Activated CD8-positive, alpha-beta T cell treated with anti-CD3 and anti-CD28 coated beads for 36 hours (primary cell): ENCODE measurements around the gene AASDH. TPM values are rescaled to one million over a fixed set of nuclear protein-coding genes. Genes with fewer than 3 reads are reported as not detected.

Experiments
- ATAC-seq: fragments of 200-7000 bp; cut with Tn5 transposase; one replicate; pipeline ENCODE4 v1.10.0; 2021; ENCODE audit warnings: mild to moderate bottlenecking, moderate library complexity
- CTCF ChIA-PET: fragments of 350-600 bp; sonication (Branson Sonifier 250); formaldehyde crosslinking; loops from one replicate; lab custom pipeline; 2021; ENCODE audit warnings: antibody characterized with exemption; lab: Charles Lee
- POLR2A ChIA-PET: fragments of 350-600 bp; sonication (Branson Sonifier 250); formaldehyde crosslinking; loops from one replicate; lab custom pipeline; 2021; ENCODE audit warnings: antibody characterized with exemption; lab: Charles Lee
- DNase-seq: peaks from one replicate; pipeline ENCODE4 v3.0.0-alpha.2; 2020
- H3K27ac Mint-ChIP-seq: one replicate; pipeline ENCODE4 v1.8.0; 2021; ENCODE audit warnings: mild to moderate bottlenecking, mixed read lengths
- H3K27me3 Mint-ChIP-seq: one replicate; pipeline ENCODE4 v1.8.0; 2021; ENCODE audit warnings: mixed read lengths
- H3K36me3 Mint-ChIP-seq: one replicate; pipeline ENCODE4 v1.8.0; 2021; ENCODE audit warnings: low read depth, mixed read lengths
- H3K4me1 Mint-ChIP-seq: one replicate; pipeline ENCODE4 v1.8.0; 2021; ENCODE audit warnings: low read depth, mixed read lengths
- H3K4me3 Mint-ChIP-seq: one replicate; pipeline ENCODE4 v1.8.0; 2021; ENCODE audit warnings: mild to moderate bottlenecking, moderate library complexity, mixed read lengths
- H3K9me3 Mint-ChIP-seq: one replicate; pipeline ENCODE4 v1.8.0; 2021; ENCODE audit warnings: mixed read lengths
- CTCF ChIP-seq: fragments of 200-600 bp; IDR thresholded peaks from one replicate; pipeline ENCODE4 v1.8.0; 2022; ENCODE audit warnings: antibody characterized with exemption, mild to moderate bottlenecking
- intact Hi-C: fragments of 100-400 bp; cut with micrococcal nuclease; formaldehyde crosslinking; loops from one replicate; pipeline ENCODE4 v1.10.0; 2022
- total RNA-seq, 2 experiments: library from RNA; stranded (reverse); gene quantifications; one replicate each; pipeline ENCODE4 v1.2.3, GENCODE V29; 2021

AASDH gene, protein sequence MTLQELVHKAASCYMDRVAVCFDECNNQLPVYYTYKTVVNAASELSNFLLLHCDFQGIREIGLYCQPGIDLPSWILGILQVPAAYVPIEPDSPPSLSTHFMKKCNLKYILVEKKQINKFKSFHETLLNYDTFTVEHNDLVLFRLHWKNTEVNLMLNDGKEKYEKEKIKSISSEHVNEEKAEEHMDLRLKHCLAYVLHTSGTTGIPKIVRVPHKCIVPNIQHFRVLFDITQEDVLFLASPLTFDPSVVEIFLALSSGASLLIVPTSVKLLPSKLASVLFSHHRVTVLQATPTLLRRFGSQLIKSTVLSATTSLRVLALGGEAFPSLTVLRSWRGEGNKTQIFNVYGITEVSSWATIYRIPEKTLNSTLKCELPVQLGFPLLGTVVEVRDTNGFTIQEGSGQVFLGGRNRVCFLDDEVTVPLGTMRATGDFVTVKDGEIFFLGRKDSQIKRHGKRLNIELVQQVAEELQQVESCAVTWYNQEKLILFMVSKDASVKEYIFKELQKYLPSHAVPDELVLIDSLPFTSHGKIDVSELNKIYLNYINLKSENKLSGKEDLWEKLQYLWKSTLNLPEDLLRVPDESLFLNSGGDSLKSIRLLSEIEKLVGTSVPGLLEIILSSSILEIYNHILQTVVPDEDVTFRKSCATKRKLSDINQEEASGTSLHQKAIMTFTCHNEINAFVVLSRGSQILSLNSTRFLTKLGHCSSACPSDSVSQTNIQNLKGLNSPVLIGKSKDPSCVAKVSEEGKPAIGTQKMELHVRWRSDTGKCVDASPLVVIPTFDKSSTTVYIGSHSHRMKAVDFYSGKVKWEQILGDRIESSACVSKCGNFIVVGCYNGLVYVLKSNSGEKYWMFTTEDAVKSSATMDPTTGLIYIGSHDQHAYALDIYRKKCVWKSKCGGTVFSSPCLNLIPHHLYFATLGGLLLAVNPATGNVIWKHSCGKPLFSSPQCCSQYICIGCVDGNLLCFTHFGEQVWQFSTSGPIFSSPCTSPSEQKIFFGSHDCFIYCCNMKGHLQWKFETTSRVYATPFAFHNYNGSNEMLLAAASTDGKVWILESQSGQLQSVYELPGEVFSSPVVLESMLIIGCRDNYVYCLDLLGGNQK
- 10 to 100 TPM; 14.5 to 14.7 TPM for total RNA-seq

- Mint-ChIP-seq H3K4me1 (peaks cover 39% of the 10 kb centered on the region), H3K9me3 (no peaks in the 10 kb centered on the region), H3K27me3 (no peaks in the 10 kb centered on the region), H3K4me3 (peak within 1 kb of the TSS; percentile 93), H3K27ac (peak within 1 kb of the TSS; percentile 99), H3K36me3 (peaks cover 8% of the 10 kb centered on the region)
- TF ChIP-seq CTCF: no peak
- DNase-seq (peak; percentile 97), ATAC-seq (peak; percentile 92)
- CTCF ChIA-PET: interaction anchor here (1.0 to 2.2 kb wide), 8 partner anchors 9 to 449 kb away, joined by 3 to 10 read pairs (median 5); partner anchors contain the start of genes CEP135, PAICS and PPAT
- POLR2A ChIA-PET: interaction anchor here (0.6 to 3.4 kb wide), 26 partner anchors 9 to 591 kb away, joined by 3 to 51 read pairs (median 3); partner anchors contain the start of genes CEP135, PAICS, POLR2B and PPAT
- intact Hi-C loops: loop anchor here (5.0 kb wide), 1 partner anchor 50 kb away; the partner anchor contains the start of genes PAICS and PPAT
Measured at GRCh38 chr4:56387023-56388001, at the start of gene AASDH. TSS of gene AASDH (minus strand) at chr4:56387491. CDS start at chr4:56384299, 3,192 bp downstream.

DNA sequence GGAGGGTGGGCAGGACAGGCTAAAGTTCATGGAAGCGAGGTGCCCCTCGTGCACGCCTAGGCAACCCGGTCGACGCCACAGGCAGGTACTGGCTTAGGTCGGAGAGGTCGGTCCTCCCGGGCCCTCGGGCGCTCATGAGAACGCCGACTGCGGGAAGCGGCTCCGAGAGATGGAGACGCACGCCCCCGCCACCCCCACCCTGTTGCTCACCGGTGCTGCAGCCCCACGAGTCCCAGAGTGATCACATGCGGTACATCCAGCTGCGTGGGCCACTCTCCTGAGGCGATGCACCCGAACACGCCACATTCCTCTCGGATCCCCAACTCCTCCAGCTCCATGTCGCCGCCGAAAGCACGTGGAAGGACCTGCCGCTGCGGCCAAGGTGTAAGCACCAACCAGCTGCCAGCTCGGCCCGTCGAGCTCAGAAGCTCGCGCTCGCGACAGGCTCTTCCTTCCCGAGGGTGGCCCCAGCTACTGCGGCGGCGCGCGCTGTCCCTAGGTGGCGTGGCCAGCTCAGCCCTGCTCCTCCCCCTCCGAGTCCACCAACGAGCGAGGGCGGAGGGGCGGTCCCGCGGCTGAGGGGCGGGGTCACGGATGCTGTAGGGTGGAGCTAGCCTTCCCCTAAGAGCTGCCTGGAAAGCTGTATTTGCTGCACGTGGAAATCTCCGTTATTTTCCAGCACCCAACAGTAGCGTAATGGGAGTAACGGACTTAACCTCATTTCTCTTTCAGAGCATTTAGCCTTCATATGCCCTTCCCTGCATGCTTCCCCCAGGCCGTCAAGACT, 48.0 kb upstream of the AASDH start, which contains the start of gene PPAT:
Gene PPAT (minus strand): TSS at position 476 of the 787 bp plus-strand sequence. CDS start 138 bp downstream, at position 338.
- ATAC-seq: peak; percentile 86
- peak within 1 kb of the TSS; percentile 89 for H3K4me3 Mint-ChIP-seq
- intact Hi-C loops: loop anchor here (5.0 kb wide), 1 partner anchor 48 kb away; the partner anchor contains the start of gene AASDH
- H3K27ac Mint-ChIP-seq: peak within 1 kb of the TSS; percentile 95
- no peak for TF ChIP-seq CTCF
- DNase-seq: peak; percentile 98
- ChIA-PET POLR2A (interaction anchor here (0.7 to 5.3 kb wide), 21 partner anchors 9 to 543 kb away, joined by 3 to 51 read pairs (median 6); partner anchors contain the start of genes AASDH, CEP135, NOA1 and POLR2B), CTCF (interaction anchor here (1.3 to 5.6 kb wide), 5 partner anchors 12 to 487 kb away, joined by 3 to 40 read pairs (median 9); partner anchors contain the start of gene AASDH)
- peaks cover 45% of the 10 kb centered on the region for H3K36me3 Mint-ChIP-seq
- no peaks in the 10 kb centered on the region for H3K27me3 Mint-ChIP-seq
- peaks cover 47% of the 10 kb centered on the region for H3K4me1 Mint-ChIP-seq
- H3K9me3 Mint-ChIP-seq: no peaks in the 10 kb centered on the region

DNA sequence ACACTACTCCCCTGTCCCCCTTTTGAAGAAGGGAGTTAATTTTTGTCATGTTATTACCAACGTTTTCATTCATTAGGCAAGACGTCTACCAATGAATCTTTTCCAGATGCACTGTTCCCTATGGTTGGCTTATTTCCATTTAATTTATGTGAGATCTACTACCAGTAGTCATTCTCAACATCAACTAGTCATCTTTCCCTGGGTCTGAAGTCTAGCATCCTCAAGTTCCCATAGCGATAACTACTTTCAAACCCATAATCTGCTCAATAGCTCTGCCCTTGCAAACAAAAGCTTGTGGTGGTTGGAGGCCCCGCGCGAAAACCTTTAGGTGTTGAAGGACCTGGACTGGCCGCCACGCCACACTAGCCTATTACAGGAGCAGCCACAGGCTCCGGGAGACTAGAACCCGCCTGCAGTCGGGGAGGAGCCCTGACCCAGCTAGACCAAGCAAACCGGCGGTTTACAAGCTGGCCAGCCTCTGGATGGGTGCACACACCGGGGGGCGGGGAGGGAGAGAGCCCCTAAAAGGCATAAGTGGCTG, 47.4 kb upstream of the AASDH start:
- ATAC-seq: no peak

More for the DNA sequence above, 47.4 kb upstream of the AASDH start:
- H3K9me3 Mint-ChIP-seq: no peaks in the 10 kb centered on the region
- CTCF ChIA-PET: interaction anchor here (1.3 to 5.6 kb wide), 3 partner anchors 11 to 48 kb away, joined by 3 to 40 read pairs (median 10); partner anchors contain the start of gene AASDH
- H3K27me3 Mint-ChIP-seq: no peaks in the 10 kb centered on the region
- H3K36me3 Mint-ChIP-seq: peaks cover 40% of the 10 kb centered on the region
- POLR2A ChIA-PET: interaction anchor here (0.6 to 5.3 kb wide), 15 partner anchors 9 to 719 kb away, joined by 3 to 51 read pairs (median 9); partner anchors contain the start of genes AASDH, NOA1, POLR2B and REST
- H3K4me1 Mint-ChIP-seq: peaks cover 45% of the 10 kb centered on the region
- DNase-seq: peak; percentile 62
- peak overlapping the region; percentile 89 for H3K4me3 Mint-ChIP-seq
- H3K27ac Mint-ChIP-seq: peak overlapping the region; percentile 95
- intact Hi-C loops: loop anchor here (5.0 kb wide), 1 partner anchor 47 kb away; the partner anchor contains the start of gene AASDH
- no peak for TF ChIP-seq CTCF
